ENCODE results near the gene RAB10. TPM values are rescaled to one million over a fixed set of nuclear protein-coding genes. Genes with fewer than 3 reads are reported as not detected.
A peak's percentile ranks its signal among the peaks of the same experiment; 100 is the strongest.

Gene RAB10
- total RNA-seq (40.8 TPM), polyA plus RNA-seq (100 to 1,000 TPM in 3 of 4 donors, 10 to 100 TPM in 1; 94.0 to 132 (median 115) TPM)

DNA sequence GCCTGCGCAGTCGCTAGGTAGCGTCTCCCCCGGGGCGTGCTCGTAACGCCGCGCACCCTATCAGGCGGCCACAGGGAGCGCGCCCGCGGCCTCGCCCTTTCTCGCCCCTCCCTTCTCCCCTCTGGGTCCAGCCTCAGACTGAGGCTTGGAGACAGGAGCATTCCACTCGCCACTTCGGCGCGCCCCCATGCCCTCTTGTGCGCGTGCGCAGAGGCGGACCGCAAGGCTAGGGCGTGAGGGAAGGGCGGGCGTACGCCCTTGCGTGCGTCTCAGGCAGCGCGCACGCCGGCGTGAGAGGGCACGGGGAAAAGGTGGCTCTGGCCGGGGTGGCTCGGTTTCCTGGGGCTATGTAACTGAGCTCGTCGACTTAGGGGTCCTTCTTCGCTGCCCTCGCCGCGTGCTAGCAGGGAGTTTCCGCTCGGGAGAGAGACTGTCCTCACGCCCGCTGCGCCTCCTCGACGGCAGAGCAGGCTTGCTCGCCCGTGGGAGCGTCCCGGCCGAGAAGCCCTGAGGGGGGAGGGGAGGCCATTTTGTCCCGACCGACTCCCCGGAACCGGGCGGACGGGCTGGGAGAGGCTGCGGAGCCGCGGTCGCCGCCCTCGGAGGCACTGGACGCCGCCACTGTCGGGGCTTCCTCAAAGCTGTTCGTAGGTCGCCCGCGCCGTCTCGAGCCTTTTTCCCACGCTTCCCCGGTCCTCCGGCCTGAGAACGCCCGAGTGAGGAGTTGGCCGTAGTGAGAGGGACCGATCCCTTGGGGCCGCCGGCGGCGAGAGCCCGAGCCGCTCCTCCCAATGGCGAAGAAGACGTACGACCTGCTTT is at the start of gene RAB10:
Gene RAB10, plus strand, starts transcription at position 267 of the 819 bp plus-strand sequence. Its CDS starts 525 bp downstream, at position 792.
- DNase-seq (peak; percentile 99 to 100 (median 99)), ATAC-seq (ENCODE audit: low read depth in 2 of 2) (peak; percentile 91 to 93)
- H3K36me3 ChIP-seq (ENCODE audit: control insufficient read depth, insufficient read depth, low read length) = peaks cover 2% of the 10 kb centered on the region
- H3K9me3 ChIP-seq (ENCODE audit: control insufficient read depth in 2 of 2, low read length in 2 of 2) = no peaks in the 10 kb centered on the region
- peaks cover 37% of the 10 kb centered on the region for H3K4me1 ChIP-seq (ENCODE audit: control insufficient read depth, insufficient read depth, low read length, poor library complexity, severe bottlenecking)
- peaks cover 0 to 50% (median 28%) of the 10 kb centered on the region in 4 donors for H3K4me1 Mint-ChIP-seq
- H3K4me3 ChIP-seq (ENCODE audit: low read depth, low read length) = peak within 1 kb of the TSS; percentile 100
- peak within 1 kb of the TSS; percentile 93 to 98 (median 95) for H3K4me3 Mint-ChIP-seq
- no peaks in the 10 kb centered on the region for H3K27me3 Mint-ChIP-seq
- peaks cover 0 to 2% (median 0%) of the 10 kb centered on the region in 7 donors for H3K9me3 Mint-ChIP-seq
- no peaks in the 10 kb centered on the region for H3K36me3 Mint-ChIP-seq
- no peaks in the 10 kb centered on the region for H3K27me3 ChIP-seq (ENCODE audit: control insufficient read depth, insufficient read depth, low read length)
- H3K27ac Mint-ChIP-seq = peak within 1 kb of the TSS; percentile 92 to 98 (median 97)
- H3K27ac ChIP-seq (ENCODE audit: insufficient read depth, low read length, poor library complexity, severe bottlenecking) = peak within 1 kb of the TSS; percentile 90

DNA sequence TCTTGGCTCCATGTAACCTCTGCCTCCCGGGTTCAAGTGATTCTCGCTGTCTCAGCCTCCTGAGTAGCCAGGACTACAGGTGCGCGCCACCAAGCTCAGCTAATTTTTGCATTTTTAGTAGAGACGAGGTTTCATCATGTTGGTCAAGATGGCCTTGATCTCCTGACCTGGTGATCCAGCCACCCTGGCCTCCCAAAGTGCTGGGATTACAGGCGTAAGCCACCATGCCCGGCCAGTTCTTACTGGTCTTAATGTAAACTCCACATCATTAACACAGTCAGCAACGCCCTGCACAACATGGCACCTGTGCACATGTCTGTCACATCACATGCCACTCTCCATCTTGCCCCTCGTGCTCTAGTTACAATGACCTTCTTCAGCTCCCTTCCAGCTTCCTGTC is 45.8 kb upstream of the RAB10 start:
- no peaks in the 10 kb centered on the region for H3K4me1 ChIP-seq (ENCODE audit: control insufficient read depth, insufficient read depth, low read length, poor library complexity, severe bottlenecking)
- H3K4me3 ChIP-seq (ENCODE audit: low read depth, low read length) = no peak overlapping the region
- H3K27ac Mint-ChIP-seq = no peak overlapping the region
- no peak overlapping the region for H3K27ac ChIP-seq (ENCODE audit: insufficient read depth, low read length, poor library complexity, severe bottlenecking)
- H3K4me3 Mint-ChIP-seq = peak overlapping the region in 1 of 4 donors; percentile 67
- DNase-seq (no peak), ATAC-seq (ENCODE audit: low read depth in 2 of 2) (no peak)
- peaks cover 7 to 16% (median 11%) of the 10 kb centered on the region in 4 donors for H3K4me1 Mint-ChIP-seq
- H3K9me3 Mint-ChIP-seq = no peaks in the 10 kb centered on the region
- no peaks in the 10 kb centered on the region for H3K36me3 Mint-ChIP-seq
- no peaks in the 10 kb centered on the region for H3K36me3 ChIP-seq (ENCODE audit: control insufficient read depth, insufficient read depth, low read length)
- no peaks in the 10 kb centered on the region for H3K9me3 ChIP-seq (ENCODE audit: control insufficient read depth in 2 of 2, low read length in 2 of 2)
- no peaks in the 10 kb centered on the region for H3K27me3 ChIP-seq (ENCODE audit: control insufficient read depth, insufficient read depth, low read length)
- peaks cover 21% of the 10 kb centered on the region for H3K27me3 Mint-ChIP-seq

DNA sequence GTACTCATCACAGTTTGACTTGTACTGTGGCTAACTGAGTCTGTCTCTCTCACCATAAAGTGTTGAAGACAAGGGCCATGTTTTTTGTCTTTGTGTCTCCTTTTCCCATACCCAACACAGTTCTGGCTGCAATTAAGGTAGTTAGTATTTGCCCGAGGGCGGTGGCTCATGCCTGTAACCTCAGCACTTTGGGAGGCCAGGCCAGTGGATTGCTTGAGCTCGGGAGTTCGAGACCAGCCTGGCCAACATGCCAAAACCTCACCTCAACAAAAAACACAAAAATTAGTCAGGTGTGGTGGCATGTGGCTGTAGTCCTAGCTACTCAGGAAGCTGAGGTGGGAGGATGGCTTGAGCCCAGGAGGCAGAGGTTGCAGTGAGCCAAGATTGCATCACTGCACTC is 44.7 kb upstream of the RAB10 start:
- Mint-ChIP-seq H3K9me3 (no peaks in the 10 kb centered on the region), H3K4me3 (no peak overlapping the region), H3K27me3 (peaks cover 23% of the 10 kb centered on the region), H3K4me1 (peaks cover 5 to 14% (median 9%) of the 10 kb centered on the region in 4 donors), H3K36me3 (no peaks in the 10 kb centered on the region), H3K27ac (no peak overlapping the region)
- no peak for DNase-seq
- ATAC-seq (ENCODE audit: low read depth in 2 of 2) = no peak
- H3K9me3 ChIP-seq (ENCODE audit: control insufficient read depth in 2 of 2, low read length in 2 of 2) = no peaks in the 10 kb centered on the region
- no peaks in the 10 kb centered on the region for H3K27me3 ChIP-seq (ENCODE audit: control insufficient read depth, insufficient read depth, low read length)
- no peak overlapping the region for H3K4me3 ChIP-seq (ENCODE audit: low read depth, low read length)
- H3K27ac ChIP-seq (ENCODE audit: insufficient read depth, low read length, poor library complexity, severe bottlenecking) = no peak overlapping the region
- no peaks in the 10 kb centered on the region for H3K36me3 ChIP-seq (ENCODE audit: control insufficient read depth, insufficient read depth, low read length)
- no peaks in the 10 kb centered on the region for H3K4me1 ChIP-seq (ENCODE audit: control insufficient read depth, insufficient read depth, low read length, poor library complexity, severe bottlenecking)

DNA sequence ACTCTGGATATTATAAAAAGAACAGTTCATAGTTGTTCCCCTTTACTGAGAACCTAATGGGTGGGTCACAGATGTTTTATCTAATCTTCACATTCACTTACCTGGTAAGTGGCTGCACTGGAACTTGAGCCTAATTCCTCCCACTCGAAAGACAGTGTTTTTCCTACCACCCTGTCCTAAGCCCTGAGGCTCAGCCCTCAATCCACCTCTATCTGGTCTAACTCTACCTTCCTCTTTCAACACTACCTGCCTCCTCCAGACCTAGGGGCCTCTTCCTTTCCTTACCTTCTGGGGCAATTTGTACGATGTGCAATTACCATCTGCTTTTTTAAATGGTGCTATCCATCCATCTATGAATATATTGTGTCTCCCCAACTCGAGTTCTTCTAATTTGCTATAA is 41.9 kb upstream of the RAB10 start:
- Mint-ChIP-seq H3K27ac (peak overlapping the region in 2 of 3 donors; percentile 65 to 91), H3K36me3 (no peaks in the 10 kb centered on the region), H3K4me3 (peak overlapping the region in 2 of 4 donors; percentile 16 to 28), H3K27me3 (peaks cover 29% of the 10 kb centered on the region), H3K4me1 (peaks cover 5 to 14% (median 9%) of the 10 kb centered on the region in 4 donors), H3K9me3 (no peaks in the 10 kb centered on the region)
- no peaks in the 10 kb centered on the region for H3K27me3 ChIP-seq (ENCODE audit: control insufficient read depth, insufficient read depth, low read length)
- no peaks in the 10 kb centered on the region for H3K36me3 ChIP-seq (ENCODE audit: control insufficient read depth, insufficient read depth, low read length)
- H3K4me1 ChIP-seq (ENCODE audit: control insufficient read depth, insufficient read depth, low read length, poor library complexity, severe bottlenecking) = no peaks in the 10 kb centered on the region
- no peak for DNase-seq
- H3K9me3 ChIP-seq (ENCODE audit: control insufficient read depth in 2 of 2, low read length in 2 of 2) = no peaks in the 10 kb centered on the region
- no peak overlapping the region for H3K27ac ChIP-seq (ENCODE audit: insufficient read depth, low read length, poor library complexity, severe bottlenecking)
- peak overlapping the region; percentile 62 for H3K4me3 ChIP-seq (ENCODE audit: low read depth, low read length)
- no peak for ATAC-seq (ENCODE audit: low read depth in 2 of 2)

DNA sequence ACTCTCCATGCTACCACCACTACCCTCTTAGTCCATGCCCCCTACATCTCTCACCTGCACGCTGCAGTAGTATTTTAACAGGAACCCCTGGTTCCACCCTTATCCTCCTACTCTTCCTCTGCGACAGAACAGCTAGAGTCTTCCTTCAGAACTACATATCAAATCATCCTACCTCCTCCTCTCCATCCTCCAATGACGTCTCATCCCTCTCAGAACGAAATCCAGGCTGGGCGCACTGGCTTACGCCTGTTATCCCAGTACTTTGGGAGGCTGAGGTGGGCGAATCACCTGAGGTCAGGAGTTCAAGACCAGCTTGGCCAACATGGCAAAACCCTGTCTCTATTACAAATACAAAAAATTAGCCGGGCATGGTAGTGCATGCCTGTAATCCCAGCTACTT is 41.3 kb upstream of the RAB10 start:
- H3K27ac ChIP-seq (ENCODE audit: insufficient read depth, low read length, poor library complexity, severe bottlenecking) = no peak overlapping the region
- DNase-seq = no peak
- H3K36me3 ChIP-seq (ENCODE audit: control insufficient read depth, insufficient read depth, low read length) = no peaks in the 10 kb centered on the region
- H3K9me3 Mint-ChIP-seq = no peaks in the 10 kb centered on the region
- no peaks in the 10 kb centered on the region for H3K9me3 ChIP-seq (ENCODE audit: control insufficient read depth in 2 of 2, low read length in 2 of 2)
- H3K27me3 ChIP-seq (ENCODE audit: control insufficient read depth, insufficient read depth, low read length) = no peaks in the 10 kb centered on the region
- H3K4me1 Mint-ChIP-seq = peaks cover 5 to 14% (median 9%) of the 10 kb centered on the region in 4 donors
- no peaks in the 10 kb centered on the region for H3K36me3 Mint-ChIP-seq
- no peaks in the 10 kb centered on the region for H3K4me1 ChIP-seq (ENCODE audit: control insufficient read depth, insufficient read depth, low read length, poor library complexity, severe bottlenecking)
- peak overlapping the region in 1 of 3 donors; percentile 65 for H3K27ac Mint-ChIP-seq
- no peak for ATAC-seq (ENCODE audit: low read depth in 2 of 2)
- peaks cover 31% of the 10 kb centered on the region for H3K27me3 Mint-ChIP-seq
- no peak overlapping the region for H3K4me3 ChIP-seq (ENCODE audit: low read depth, low read length)
- no peak overlapping the region for H3K4me3 Mint-ChIP-seq

DNA sequence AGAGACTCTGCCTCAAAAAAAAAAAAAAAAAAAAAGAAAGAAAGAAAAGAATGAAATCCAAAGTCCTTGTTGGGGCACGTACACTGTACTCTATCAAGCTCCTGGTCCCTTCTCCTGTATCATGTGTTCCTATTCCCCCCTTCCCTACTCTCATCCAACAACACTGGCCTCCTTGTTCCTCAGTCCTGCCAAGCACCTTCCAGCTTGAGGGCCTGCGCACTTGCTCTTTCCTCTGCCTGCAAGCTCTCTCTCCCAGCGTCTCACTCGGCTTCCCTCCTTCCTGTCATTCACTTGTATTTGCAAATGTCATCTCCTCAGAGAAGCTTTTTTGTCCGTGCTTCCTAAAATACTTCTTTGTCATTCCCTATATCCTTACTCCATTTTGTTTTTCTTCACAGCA is 40.8 kb upstream of the RAB10 start:
- H3K4me1 Mint-ChIP-seq = peaks cover 5 to 14% (median 9%) of the 10 kb centered on the region in 4 donors
- Histone ChIP-seq H3K9me3 (ENCODE audit: control insufficient read depth in 2 of 2, low read length in 2 of 2) (no peaks in the 10 kb centered on the region), H3K27me3 (ENCODE audit: control insufficient read depth, insufficient read depth, low read length) (no peaks in the 10 kb centered on the region), H3K36me3 (ENCODE audit: control insufficient read depth, insufficient read depth, low read length) (no peaks in the 10 kb centered on the region), H3K27ac (ENCODE audit: insufficient read depth, low read length, poor library complexity, severe bottlenecking) (no peak overlapping the region), H3K4me1 (ENCODE audit: control insufficient read depth, insufficient read depth, low read length, poor library complexity, severe bottlenecking) (no peaks in the 10 kb centered on the region), H3K4me3 (ENCODE audit: low read depth, low read length) (no peak overlapping the region)
- H3K9me3 Mint-ChIP-seq = no peaks in the 10 kb centered on the region
- DNase-seq (no peak), ATAC-seq (ENCODE audit: low read depth in 2 of 2) (no peak)
- H3K27me3 Mint-ChIP-seq = peaks cover 34% of the 10 kb centered on the region
- no peaks in the 10 kb centered on the region for H3K36me3 Mint-ChIP-seq
- H3K4me3 Mint-ChIP-seq = peak overlapping the region in 1 of 4 donors; percentile 49
- no peak overlapping the region for H3K27ac Mint-ChIP-seq

DNA sequence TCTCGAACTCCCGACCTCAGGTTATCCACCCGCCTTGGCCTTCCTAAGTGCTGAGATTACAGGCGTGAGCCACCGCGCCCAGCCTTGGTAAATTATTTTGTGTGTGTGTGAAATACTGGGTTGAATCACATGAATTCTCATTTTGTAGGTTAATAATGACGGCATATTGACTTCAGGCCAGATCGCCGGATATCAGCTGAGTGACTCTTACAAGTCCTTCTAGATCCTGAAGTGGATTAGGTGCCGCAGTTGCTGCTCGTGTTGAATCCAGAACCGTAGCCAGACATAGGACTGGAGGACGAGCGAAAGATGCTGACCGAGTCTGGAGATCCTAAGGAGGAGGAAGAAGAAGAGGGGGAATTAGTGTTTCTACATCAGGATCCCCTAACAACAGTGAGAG is 39.4 kb upstream of the RAB10 start:
- Histone ChIP-seq H3K27ac (ENCODE audit: insufficient read depth, low read length, poor library complexity, severe bottlenecking) (no peak overlapping the region), H3K36me3 (ENCODE audit: control insufficient read depth, insufficient read depth, low read length) (no peaks in the 10 kb centered on the region), H3K27me3 (ENCODE audit: control insufficient read depth, insufficient read depth, low read length) (no peaks in the 10 kb centered on the region), H3K4me1 (ENCODE audit: control insufficient read depth, insufficient read depth, low read length, poor library complexity, severe bottlenecking) (no peaks in the 10 kb centered on the region), H3K4me3 (ENCODE audit: low read depth, low read length) (no peak overlapping the region), H3K9me3 (ENCODE audit: control insufficient read depth in 2 of 2, low read length in 2 of 2) (no peaks in the 10 kb centered on the region)
- ATAC-seq (ENCODE audit: low read depth in 2 of 2) (no peak), DNase-seq (no peak)
- Mint-ChIP-seq H3K4me3 (no peak overlapping the region), H3K27me3 (peaks cover 35% of the 10 kb centered on the region), H3K27ac (no peak overlapping the region), H3K36me3 (no peaks in the 10 kb centered on the region), H3K4me1 (peaks cover 5 to 14% (median 9%) of the 10 kb centered on the region in 4 donors), H3K9me3 (no peaks in the 10 kb centered on the region)

DNA sequence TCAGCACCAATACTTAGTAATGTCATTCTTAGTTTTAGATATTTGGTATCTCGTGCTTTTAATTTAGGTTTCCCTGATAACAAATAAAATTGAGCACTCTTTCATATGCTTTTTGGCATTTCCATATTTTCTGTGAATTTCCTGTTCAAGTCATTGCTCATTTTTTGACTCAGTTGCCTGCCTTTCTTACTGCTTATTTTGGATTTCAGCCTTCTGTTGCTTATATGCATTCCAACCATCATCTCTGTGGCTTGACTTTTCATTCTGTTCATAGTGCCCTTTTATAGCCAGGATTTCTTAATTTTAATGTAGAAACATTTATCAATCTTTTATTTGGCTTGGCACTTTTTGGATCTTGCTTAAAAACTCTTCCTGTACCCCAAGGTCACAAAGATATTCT is 37.0 kb upstream of the RAB10 start:
- Histone ChIP-seq H3K27ac (ENCODE audit: insufficient read depth, low read length, poor library complexity, severe bottlenecking) (no peak overlapping the region), H3K4me1 (ENCODE audit: control insufficient read depth, insufficient read depth, low read length, poor library complexity, severe bottlenecking) (no peaks in the 10 kb centered on the region), H3K4me3 (ENCODE audit: low read depth, low read length) (no peak overlapping the region), H3K27me3 (ENCODE audit: control insufficient read depth, insufficient read depth, low read length) (no peaks in the 10 kb centered on the region), H3K9me3 (ENCODE audit: control insufficient read depth in 2 of 2, low read length in 2 of 2) (no peaks in the 10 kb centered on the region), H3K36me3 (ENCODE audit: control insufficient read depth, insufficient read depth, low read length) (no peaks in the 10 kb centered on the region)
- ATAC-seq (ENCODE audit: low read depth in 2 of 2) = no peak
- peaks cover 4 to 6% (median 5%) of the 10 kb centered on the region in 4 donors for H3K4me1 Mint-ChIP-seq
- H3K4me3 Mint-ChIP-seq = no peak overlapping the region
- no peaks in the 10 kb centered on the region for H3K9me3 Mint-ChIP-seq
- peaks cover 29% of the 10 kb centered on the region for H3K27me3 Mint-ChIP-seq
- no peak overlapping the region for H3K27ac Mint-ChIP-seq
- DNase-seq = no peak
- H3K36me3 Mint-ChIP-seq = no peaks in the 10 kb centered on the region

Data from CD4-positive, CD25-positive, alpha-beta regulatory T cell (primary cell).